ENCODE data around the gene AQP11.

Gene AQP11

DNA sequence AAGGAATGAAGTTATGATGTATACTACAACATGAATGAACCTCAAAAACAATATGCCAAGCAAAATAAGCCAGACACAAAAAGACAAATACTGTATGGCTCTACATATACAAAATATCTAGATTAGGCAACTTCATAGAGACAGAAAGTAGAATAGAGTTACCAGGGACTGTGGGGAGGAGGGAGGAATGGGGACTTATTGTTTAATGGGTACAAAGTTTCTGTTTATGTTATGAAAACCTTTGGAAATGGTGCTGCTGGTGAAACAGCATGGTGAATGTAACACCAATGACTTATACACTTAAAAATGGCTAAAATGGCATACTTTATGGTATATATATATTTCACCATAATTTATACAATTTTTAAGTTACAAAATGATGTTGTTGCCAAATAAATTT lies 4.1 kb downstream of the AQP11 start:
- TF ChIP-seq, protein P1, sequence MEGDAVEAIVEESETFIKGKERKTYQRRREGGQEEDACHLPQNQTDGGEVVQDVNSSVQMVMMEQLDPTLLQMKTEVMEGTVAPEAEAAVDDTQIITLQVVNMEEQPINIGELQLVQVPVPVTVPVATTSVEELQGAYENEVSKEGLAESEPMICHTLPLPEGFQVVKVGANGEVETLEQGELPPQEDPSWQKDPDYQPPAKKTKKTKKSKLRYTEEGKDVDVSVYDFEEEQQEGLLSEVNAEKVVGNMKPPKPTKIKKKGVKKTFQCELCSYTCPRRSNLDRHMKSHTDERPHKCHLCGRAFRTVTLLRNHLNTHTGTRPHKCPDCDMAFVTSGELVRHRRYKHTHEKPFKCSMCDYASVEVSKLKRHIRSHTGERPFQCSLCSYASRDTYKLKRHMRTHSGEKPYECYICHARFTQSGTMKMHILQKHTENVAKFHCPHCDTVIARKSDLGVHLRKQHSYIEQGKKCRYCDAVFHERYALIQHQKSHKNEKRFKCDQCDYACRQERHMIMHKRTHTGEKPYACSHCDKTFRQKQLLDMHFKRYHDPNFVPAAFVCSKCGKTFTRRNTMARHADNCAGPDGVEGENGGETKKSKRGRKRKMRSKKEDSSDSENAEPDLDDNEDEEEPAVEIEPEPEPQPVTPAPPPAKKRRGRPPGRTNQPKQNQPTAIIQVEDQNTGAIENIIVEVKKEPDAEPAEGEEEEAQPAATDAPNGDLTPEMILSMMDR (IDR thresholded peaks at IDR 0.05; ENCODE audit: low read depth, low read length, missing control alignments): no peak
- no peak overlapping the region for H3K4me3 ChIP-seq (ENCODE audit: low read depth, low read length)
- no peak for DNase-seq (ENCODE audit: low read depth)

DNA sequence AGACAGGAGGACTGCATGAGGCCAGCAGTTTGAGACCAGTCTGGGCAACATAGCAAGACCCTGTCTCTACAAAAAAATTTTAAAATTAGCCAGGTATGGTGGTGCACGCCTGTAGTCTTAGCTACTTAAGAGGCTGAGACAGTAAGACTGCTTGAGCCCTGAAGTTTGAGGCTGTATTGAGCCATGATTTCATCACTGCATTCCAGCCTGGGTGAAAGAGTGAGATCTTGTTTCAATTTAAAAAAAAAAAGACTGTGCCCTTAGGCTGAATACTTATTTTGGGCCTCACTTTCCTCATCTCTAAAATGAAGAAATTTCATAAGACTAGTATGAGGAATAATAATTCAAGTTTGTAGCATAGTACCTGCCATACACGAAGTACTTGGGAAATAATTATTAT lies 6.9 kb downstream of the AQP11 start:
- TF ChIP-seq, protein P1 (IDR thresholded peaks at IDR 0.05; ENCODE audit: low read depth, low read length, missing control alignments): no peak
- no peak overlapping the region for H3K4me3 ChIP-seq (ENCODE audit: low read depth, low read length)
- no peak for DNase-seq (ENCODE audit: low read depth)

DNA sequence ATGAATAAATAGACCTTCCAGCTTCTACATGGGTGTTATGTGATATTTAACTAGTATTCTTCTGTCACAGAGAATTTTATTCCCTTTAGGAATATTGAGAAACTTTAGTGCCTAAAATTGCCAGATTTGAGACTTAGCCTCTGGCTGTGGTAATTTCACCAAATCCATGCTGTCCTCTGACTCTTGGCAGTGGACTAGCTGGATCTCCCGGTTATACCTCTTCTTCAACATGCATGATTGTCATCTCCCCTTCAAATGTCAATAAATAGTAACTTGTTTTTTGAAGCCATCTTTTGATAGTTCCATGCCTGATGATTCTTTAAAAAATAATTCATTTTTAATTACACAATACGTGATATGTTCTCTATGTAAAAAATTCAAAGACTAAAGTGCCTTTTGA lies 8.4 kb downstream of the AQP11 start:
- H3K4me3 ChIP-seq (ENCODE audit: low read depth, low read length): no peak overlapping the region
- DNase-seq (ENCODE audit: low read depth): no peak
- TF ChIP-seq, protein P1 (IDR thresholded peaks at IDR 0.05; ENCODE audit: low read depth, low read length, missing control alignments): no peak

DNA sequence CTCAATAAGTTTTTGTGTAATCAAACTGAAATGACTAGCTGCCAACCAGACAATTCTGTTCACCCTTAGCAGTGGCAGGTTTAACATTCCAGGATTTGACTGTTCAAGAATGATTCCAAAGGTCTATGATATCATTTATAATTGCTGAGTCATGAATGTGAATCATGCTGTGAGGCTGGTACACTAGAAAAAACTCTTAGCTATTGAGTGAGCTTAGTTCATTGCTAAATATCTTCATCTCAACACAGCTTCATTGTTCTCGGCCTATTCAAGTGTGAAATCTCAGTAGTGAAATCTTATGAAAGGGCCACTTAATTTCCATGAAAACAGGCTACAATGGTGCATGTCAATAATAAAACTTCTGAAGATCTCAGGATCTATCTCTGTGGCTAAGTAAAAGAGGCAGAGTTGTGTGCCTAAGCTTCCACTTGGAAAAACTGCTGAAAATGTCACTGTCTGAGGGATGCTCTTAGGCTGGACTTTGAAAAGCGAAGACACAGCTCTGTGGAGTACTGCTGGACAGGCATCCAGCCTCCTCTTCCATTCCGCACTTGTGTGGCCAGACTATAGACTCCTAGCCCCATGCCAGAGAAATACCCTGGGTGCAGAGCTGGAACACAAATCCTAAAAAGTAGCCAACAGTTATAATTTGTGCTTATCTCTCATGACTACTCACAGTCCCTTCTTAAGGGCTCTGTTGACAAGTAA lies 12.8 kb downstream of the AQP11 start:
- no peak overlapping the region for H3K4me3 ChIP-seq (ENCODE audit: low read depth, low read length)
- no peak for DNase-seq (ENCODE audit: low read depth)
- TF ChIP-seq, protein P1 (IDR thresholded peaks at IDR 0.05; ENCODE audit: low read depth, low read length, missing control alignments): no peak

DNA sequence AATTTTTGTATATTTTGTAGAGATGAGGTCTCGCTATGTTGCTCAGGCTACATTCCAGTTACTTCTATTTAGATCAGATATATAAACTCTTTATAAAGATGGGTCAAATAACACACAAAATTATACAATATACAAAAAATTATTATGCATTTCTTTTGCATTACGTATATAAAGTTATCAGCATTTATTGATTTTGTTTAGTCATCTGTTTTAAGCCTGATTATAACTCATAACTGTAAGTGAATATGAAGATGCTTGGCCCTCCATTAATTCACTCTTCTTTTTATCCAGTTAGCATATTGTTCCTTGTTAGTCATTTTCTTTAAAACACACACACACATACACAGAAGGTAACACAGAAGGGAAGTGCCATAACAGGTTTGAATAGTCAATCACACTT lies 14.5 kb downstream of the AQP11 start:
- TF ChIP-seq, protein P1 (IDR thresholded peaks at IDR 0.05; ENCODE audit: low read depth, low read length, missing control alignments): no peak
- no peak overlapping the region for H3K4me3 ChIP-seq (ENCODE audit: low read depth, low read length)
- no peak for DNase-seq (ENCODE audit: low read depth)

DNA sequence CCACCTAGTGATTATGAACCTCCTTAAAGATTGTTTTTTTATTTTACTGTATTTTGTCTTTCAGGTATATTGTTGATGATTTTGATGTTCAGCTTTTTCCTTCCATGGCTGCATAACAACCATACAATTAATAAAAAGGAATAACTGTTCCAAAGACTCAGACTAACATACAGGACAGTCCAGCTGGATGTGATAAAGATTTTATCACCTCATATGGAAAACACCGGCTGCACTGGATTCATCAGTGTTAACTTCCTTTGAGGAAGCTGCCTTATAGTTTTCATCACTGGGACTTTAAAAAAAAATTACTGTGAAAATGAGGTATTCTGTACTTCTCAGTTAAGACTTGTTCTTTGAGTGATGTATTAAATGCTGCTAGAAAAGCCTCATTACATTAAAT lies 19.5 kb downstream of the AQP11 start:
- TF ChIP-seq, protein P1 (IDR thresholded peaks at IDR 0.05; ENCODE audit: low read depth, low read length, missing control alignments): no peak
- no peak for DNase-seq (ENCODE audit: low read depth)
- no peak overlapping the region for H3K4me3 ChIP-seq (ENCODE audit: low read depth, low read length)

DNA sequence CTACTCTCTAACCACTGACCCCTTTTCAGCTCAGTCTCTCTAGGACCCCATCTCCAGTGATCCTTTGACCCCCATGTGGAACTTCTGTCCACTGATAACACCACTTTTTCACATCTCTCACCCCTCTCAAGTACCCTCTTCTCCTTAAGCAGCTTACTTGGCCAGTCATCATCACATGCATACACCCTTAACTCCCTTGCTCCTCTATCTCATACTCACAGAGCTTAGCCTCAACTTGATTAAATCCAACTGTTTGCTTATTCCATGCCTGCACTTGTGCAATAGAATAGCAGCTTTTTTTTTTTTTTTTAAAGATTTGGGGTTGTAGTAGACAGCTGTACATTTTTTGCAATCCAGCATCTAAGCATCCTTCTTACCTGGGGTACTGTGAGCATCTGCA lies 22.2 kb downstream of the AQP11 start:
- H3K4me3 ChIP-seq (ENCODE audit: low read depth, low read length): no peak overlapping the region
- TF ChIP-seq, protein P1 (IDR thresholded peaks at IDR 0.05; ENCODE audit: low read depth, low read length, missing control alignments): no peak
- DNase-seq (ENCODE audit: low read depth): no peak

Measured in GM12864 (cell line).